GM12891 (cell line): Measurements from ENCODE around the gene PCED1B.

ENCODE experiments used
- PAX5 ChIP-seq: IDR thresholded peaks from 2 replicates; pipeline ENCODE4 v1.6.1; 2011; ENCODE audit warnings: low read length, moderate library complexity, mild to moderate bottlenecking; ENCODE audit not compliant: insufficient read depth, severe bottlenecking
- POLR2A ChIP-seq: IDR thresholded peaks from 2 replicates; pipeline ENCODE4 v1.6.1; 2011; ENCODE audit warnings: low read depth, low read length, control low read depth
- POLR2AphosphoS5 ChIP-seq: IDR thresholded peaks from 2 replicates; pipeline ENCODE4 v1.6.1; 2011; ENCODE audit warnings: low read depth, low read length, control low read depth
- POU2F2 ChIP-seq: IDR thresholded peaks from 2 replicates; pipeline ENCODE4 v1.6.1; 2011; ENCODE audit warnings: low read depth, mild to moderate bottlenecking, control low read depth, low read length, moderate library complexity
- SPI1 ChIP-seq: IDR thresholded peaks from 2 replicates; pipeline ENCODE4 v1.6.1; 2011; ENCODE audit warnings: low read depth, low read length, control low read depth
- TAF1 ChIP-seq: IDR thresholded peaks from 2 replicates; pipeline ENCODE4 v1.6.1; 2011; ENCODE audit warnings: low read depth, low read length, control low read depth

DNA sequence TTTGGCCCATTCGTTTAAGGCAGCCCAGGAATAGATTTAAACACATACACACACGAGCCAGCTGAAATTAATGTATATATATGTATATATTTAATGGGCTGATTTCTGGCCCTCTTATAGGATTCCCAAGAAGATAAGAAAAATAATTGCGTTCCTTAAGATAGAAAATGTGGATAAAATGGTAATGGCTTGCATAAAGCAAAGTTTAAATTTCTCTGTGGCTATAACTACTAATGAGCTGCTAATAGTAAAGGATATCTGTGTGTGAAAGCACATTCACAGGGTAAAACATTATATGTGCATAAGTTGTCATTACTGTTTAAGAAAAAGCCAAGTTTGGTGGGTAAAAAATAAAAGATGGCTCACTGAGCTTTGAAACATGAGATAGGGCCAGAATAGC, 134.0 kb downstream of the PCED1B start:
- no peak for TF ChIP-seq POLR2A
- no peak for TF ChIP-seq POLR2AphosphoS5
- no peak for TF ChIP-seq TAF1
- TF ChIP-seq SPI1: no peak
- TF ChIP-seq POU2F2: no peak
- TF ChIP-seq PAX5: no peak
